B cell (primary cell): ENCODE results near the gene LRRC4C.

Source experiments
- EZH2 ChIP-seq: IDR thresholded peaks from 2 replicates; pipeline ENCODE4 v1.6.1; 2012; ENCODE audit warnings: borderline replicate concordance, low read depth, mild to moderate bottlenecking, moderate library complexity, low read length; ENCODE audit not compliant: insufficient read depth, poor library complexity, severe bottlenecking
- TF ChIP-seq, protein P1 (sequence below): fragments of 200-600 bp; IDR thresholded peaks from one replicate; pipeline ENCODE4 v1.8.0; 2022; ENCODE audit warnings: antibody characterized with exemption, mild to moderate bottlenecking

DNA sequence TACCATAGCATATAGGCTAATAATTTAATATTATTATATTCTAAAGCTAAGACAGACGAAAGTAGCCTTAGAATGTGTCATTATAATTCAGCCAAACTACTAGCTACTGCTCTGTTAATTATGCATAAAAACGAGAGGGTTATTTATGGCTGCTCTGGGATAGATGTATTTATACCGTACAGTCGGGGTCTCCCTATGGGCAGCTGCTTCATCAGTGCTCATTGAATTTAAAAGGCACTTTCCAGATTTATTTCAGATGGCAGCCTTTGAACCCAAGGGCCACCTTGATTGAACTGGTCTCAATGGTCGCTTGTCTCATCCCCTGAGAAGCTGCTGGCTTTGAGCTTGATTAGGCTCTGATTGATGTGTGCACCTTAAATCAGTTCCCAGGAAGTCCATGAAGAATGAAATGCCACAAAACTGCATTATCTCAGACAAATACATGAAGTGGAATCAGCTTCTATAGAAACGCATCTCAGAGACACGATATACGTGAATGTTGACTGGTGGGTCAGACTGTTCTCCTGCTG lies 377.6 kb downstream of the LRRC4C start:
- TF ChIP-seq, protein P1, sequence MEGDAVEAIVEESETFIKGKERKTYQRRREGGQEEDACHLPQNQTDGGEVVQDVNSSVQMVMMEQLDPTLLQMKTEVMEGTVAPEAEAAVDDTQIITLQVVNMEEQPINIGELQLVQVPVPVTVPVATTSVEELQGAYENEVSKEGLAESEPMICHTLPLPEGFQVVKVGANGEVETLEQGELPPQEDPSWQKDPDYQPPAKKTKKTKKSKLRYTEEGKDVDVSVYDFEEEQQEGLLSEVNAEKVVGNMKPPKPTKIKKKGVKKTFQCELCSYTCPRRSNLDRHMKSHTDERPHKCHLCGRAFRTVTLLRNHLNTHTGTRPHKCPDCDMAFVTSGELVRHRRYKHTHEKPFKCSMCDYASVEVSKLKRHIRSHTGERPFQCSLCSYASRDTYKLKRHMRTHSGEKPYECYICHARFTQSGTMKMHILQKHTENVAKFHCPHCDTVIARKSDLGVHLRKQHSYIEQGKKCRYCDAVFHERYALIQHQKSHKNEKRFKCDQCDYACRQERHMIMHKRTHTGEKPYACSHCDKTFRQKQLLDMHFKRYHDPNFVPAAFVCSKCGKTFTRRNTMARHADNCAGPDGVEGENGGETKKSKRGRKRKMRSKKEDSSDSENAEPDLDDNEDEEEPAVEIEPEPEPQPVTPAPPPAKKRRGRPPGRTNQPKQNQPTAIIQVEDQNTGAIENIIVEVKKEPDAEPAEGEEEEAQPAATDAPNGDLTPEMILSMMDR: no peak
- TF ChIP-seq EZH2: no peak
